Measurements from ENCODE around the gene PCSK6.

- no peak for TF ChIP-seq CTCF (IDR thresholded peaks at IDR 0.05)
- TF ChIP-seq REST (IDR thresholded peaks at IDR 0.05; ENCODE audit: insufficient read depth in 1 of 2, low read depth in 2 of 2, low read length in 1 of 2), result no peak
- TF ChIP-seq POLR2AphosphoS5 (IDR thresholded peaks at IDR 0.05; ENCODE audit: low read depth, low read length), result no peak
- TF ChIP-seq TCF7L2 (IDR thresholded peaks at IDR 0.05; ENCODE audit: low read depth, low read length), result no peak
- no peak for TF ChIP-seq SIN3A (IDR thresholded peaks at IDR 0.05; ENCODE audit: borderline replicate concordance, insufficient read depth, low read depth, low read length)
Observed at GRCh38 chr15:101394056-101394630, 95.4 kb downstream of the PCSK6 start.

Measured in Panc1 (cell line).